T-helper 2 cell treated with Interferon-gamma antibody and Interleukin-4, amounts not matched to agents 100 ng/mL and 5 ng/mL, for 36 hours (primary cell): ENCODE results near the gene COL21A1. TPM values are rescaled to one million over a fixed set of nuclear protein-coding genes. Genes with fewer than 3 reads are reported as not detected.

ENCODE experiments used
- intact Hi-C: fragments of 100-400 bp; cut with micrococcal nuclease; formaldehyde crosslinking; loops from one replicate; pipeline ENCODE4 v1.15.1; 2023
- total RNA-seq: library from RNA; stranded (reverse); gene quantifications from 2 replicates; pipeline ENCODE4 v1.2.3, GENCODE V29; 2022

Gene COL21A1
- total RNA-seq, 1 donor from 2014 or later, result not detected

DNA sequence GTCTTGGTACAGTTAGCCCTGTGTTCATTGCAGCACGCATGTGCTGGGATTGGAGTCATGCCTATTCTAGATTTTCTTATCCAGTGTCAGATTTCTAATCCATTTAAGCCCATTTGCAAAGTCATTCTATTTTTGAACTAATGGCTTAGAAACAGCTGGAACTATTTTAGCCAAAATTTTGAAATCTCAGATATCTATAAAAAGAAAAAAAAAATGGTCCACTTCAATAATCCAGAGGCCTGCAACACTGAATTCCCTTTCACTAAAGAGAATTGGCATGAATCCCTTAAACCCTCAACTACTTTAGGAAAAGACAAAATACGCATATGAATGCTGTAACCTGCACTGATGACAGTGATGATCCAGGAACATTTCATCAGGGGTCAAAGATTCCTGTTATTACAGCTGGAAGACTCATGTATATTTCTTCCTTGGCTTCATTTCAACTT is 1.5 kb downstream of the COL21A1 start:
- intact Hi-C loops, result no loop called here

DNA sequence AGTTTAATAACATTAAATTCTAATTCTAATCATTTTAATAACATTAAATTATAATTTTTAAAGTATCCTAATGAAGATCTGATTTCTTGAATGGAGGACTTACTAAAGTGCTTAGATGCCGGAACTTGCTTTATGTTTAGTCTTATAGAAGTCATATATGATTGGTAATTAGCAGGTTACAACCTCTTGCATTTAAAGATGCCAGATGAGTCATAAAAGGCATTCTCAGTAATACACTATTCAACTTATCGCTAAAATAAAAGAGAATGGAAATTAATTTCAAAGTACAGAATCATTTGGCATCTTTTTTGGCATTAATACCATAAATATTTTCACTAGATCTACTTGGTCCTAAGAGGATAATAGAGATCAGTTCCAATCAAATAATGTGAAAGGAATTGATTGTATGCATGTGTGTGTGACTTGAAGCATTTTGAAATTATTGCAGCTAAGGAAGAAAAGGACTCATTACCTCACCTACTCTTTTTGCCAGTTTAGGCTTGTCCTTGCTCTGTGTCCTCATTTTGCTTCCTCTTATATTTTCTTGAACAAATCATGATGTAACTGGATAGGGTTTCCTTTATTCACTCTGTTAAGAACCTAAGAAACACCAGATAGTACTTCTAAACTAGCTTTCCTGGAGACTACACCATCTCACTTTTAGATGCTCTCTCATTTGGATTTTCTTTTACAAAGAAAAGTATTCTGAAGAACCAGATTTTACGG is 2.7 kb downstream of the COL21A1 start:
- intact Hi-C loops, result no loop called here

DNA sequence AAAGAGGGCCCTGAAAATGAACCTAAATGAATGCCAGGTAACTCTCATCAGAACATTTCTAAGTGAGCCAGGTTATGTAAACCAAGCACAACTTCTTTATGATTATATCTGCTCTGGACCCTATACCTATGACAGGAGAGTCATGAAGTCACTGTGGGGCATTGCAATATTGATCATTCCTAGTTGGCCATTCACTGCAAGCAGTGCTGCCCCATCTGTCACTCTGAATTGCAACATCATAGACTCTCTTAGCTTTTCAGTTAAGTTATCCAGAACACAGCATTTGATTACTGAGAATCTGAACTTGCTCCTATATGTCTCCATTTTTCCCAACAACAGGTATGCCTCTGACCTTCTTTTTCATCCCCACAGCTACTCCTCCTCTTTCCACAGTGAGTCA is 3.3 kb downstream of the COL21A1 start:
- intact Hi-C loops, result no loop called here

DNA sequence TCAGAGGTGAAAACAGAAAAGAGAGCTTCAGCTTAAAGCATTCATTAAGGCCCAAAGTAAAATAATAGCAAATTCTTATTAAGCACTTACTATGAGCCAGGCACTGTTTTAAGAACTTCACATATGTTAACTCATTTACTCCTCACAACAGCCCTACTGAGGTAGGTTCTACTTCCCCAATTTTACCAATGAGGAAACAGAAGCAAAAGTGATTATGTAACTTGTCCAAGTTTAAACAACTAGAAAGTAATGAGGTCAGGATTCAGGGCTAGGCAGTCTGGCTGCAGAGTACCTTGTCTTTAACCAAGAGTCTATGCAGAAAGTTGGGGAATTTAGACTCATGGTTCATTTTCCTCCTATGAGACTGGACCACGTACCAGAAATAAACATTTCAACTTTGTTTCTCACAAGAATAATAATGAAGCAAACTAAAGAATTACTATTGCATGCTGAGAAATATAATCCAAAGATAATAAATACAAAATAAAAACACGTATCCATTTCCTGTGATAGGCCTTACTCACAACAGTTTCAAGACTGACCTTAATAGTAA is 3.8 kb downstream of the COL21A1 start:
- intact Hi-C loops, result no loop called here

DNA sequence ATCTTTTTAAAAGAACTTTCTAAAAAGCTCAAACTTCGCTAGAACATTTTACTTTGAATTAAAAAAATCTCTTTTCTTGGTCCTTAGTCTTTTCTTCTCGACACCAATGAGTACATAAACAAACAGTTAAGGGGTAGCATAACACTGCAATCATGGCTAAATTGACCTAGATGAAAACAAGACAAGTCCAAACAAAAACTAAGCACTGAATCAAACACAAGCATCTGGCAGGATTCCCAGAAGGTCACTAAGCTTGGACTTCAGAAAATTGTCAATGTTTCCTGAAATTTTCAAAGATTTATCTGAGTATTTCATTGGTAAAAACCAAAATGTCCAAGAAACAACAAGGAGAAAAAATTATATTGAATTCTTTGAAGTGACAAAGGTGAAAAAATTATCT is 5.0 kb downstream of the COL21A1 start:
- intact Hi-C loops, result no loop called here

DNA sequence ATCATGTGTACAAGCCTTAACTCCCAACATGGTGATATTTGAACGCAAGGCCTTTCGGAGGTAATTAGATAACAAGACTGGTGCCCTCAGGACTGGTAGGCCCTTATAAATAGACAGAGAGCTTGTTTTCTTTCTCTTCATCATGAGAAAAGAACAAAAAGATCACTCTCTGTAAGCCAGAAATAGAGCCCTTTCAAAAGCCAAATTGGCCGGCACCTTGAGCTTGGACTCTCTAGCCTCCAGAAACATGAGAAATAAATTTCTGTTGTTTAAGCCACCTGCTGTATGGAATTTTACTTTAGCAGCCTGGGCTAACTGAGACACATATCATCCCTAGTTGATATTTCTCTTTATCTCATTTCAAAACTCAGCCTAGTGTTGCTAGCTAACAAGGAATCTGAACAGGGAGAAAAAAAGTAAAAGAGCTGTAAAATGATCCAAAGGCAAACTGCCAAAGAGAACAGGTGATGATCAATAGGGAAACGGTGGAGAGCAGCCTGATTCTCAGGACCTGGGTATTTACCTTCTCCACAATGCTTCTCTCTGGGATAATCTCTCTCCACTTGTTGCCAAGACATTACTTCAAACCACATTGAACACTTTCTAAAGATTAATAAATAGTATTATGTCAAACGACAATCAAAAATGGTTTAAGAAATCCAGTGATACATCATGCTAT is 6.1 kb downstream of the COL21A1 start:
- intact Hi-C loops, result no loop called here

DNA sequence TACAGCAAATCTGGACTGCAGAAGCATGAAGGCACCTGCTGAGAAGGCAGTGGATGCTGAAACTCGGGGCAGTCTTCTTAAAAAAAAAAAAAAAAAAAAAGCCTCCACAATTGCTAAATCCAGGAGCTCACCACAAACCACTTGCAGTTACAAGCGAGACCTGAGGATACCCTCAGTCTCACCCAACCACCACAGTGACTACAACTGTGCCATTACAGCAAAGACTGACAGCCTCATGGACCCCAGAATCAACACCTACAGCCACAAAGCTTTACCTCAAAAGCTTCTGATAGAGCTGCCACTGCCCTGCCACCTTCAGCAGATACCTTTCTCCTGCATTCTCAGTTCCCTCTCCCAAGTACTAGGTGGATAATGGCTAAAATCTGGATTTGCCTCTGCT is 9.0 kb downstream of the COL21A1 start:
- intact Hi-C loops, result no loop called here

DNA sequence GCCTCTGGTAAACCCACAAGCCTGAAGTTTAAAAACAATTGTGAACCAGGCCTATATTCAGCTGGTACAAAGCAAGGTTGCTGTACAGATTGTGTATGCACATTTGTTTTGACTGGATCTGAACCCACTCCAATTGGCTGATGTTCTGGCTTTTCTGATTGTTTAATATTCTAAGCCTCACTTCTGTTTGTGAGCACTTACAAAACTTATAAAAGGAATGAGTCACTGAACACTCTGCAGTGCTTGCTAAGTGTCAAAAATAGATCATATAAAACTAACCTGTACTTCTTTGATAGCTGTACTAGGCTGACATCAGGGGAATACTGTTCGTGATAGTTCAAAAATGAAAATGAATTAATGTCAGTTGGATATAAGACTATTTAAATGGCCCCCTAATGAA is 12.1 kb downstream of the COL21A1 start:
- intact Hi-C loops, result no loop called here

DNA sequence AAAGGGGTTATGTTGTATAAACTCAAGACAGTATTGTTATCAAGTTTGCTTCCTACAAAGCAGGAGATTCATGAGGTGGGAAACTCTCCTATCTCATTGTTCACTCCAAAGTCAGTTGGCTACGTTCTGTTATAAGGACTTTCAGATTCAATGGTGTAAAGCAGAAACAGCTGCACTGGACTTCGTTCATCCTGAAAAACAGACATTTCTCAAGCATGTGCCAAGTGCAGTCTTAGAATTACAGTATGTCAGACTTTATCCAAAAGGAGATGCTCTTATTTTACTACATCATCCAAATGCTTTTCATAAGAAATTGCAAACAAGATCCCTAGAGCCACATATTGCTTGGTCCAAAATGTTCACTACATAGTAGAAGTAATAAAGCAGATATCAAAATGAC is 14.9 kb downstream of the COL21A1 start:
- intact Hi-C loops, result no loop called here

DNA sequence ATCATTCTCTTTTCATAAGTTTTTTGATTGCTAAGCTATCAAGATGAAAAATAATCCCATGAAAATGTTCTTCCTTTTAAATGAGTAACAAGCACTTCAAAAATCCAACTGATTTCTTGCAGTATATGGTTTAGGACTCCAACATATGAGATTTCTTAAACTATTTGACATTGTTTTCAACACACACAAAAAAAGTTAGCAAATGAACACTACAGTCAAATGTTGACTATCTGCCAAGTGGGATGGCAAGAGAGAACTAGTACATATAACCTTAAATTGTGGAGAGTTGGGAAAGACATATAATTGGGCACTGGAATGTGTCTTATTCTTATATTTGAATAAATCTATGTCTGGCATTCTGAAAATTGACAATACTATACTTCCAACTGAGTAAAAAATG is 15.6 kb downstream of the COL21A1 start:
- intact Hi-C loops, result no loop called here

DNA sequence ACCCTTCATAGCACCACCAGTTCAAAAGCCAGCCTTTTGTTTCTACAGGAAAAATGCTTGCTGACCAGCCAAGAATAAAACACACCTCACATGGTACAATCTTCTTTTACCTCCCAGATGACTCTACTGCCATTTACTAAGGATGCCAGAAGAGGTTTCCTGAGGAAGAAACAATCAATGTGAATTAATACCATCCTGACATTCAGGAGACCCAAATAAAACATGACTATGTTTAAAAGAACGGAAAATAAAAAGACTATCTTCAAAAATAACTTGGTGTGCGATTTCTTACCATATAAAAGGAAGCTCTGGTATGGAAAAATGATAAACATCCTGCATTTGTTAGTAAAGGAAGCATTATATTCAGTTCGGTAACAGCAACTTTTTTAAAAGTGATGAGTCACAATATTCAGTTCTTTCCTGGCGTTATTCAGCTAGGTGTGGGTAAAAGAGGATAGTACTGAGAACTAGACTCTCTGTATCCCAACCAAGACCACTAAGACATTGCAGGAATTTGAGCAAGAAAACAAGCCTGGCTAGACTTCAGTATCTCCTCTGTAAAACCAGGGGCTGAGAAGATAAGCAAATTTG is 16.3 kb downstream of the COL21A1 start:
- intact Hi-C loops, result no loop called here

DNA sequence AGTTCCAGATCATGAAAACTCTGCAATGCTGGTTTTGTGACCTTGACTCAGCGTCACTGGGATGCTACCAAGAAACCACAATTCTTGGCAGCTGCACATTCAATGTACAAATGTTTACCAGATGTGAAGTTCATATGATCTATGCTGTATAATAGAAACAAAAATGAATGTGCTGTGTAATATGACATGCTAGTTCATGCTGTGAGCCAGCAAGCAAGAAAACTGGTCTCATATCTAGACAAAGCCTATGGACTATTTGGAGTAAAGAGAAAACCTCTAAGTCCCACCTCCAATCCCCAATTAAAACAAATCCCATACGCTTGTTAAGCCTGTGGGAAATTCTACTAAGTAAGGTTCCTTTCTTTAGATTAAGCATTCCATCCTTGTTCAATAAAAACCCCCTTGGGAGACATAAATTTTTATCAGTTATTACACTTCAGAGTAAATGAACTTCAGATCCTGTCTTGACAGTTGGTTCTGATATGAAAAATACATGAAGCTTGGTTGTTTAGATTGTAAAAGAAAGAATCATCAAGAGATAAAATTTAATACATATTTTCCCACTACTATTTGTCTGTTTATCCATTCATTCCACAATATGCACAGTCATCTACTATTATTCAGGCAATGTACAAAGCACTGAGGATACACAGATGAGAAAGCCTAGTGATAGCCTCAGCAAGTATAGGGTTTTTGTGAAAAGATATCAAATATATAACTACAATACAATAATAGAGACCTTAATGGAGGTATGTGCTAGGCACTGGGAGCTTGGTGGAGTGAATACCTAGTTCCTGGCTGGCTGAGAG is 20.1 kb downstream of the COL21A1 start:
- intact Hi-C loops, result no loop called here

DNA sequence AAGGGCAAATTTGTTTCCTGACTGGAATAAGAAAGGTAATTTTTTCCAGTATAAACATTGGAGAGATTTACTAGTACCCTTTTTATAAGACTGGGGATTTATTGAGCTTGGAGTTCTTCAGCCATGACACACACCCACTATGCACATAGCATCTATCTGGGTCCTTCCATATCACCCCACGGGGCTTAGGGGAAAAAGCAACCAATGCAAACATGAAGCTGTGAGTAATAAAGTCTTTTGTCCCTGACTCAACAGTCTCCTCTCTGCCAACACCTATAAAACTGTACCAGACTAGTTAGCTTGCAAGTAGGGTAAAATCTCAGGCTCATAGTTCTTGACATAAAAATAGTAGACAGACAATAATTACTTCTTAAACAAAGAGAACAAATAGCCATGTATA is 23.4 kb downstream of the COL21A1 start:
- intact Hi-C loops, result no loop called here

DNA sequence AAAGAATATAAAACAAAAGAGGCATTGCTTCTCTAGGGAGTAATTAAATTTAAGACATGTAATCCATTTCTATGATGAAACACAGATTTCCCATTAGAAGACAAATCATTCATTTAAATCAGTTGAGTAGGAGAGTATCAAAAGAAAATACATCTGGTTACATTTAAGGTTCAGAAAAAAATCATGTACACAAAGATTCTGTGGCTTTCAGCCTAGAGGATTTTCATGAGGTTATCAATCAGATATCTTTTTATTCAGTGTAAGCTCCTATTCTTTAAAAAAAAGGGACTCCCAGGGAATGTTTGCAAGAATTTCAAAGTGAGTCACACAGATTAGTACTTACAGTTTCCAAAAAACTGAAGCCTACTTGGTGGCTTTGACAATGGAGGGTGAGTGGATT is 24.9 kb downstream of the COL21A1 start:
- intact Hi-C loops, result no loop called here

DNA sequence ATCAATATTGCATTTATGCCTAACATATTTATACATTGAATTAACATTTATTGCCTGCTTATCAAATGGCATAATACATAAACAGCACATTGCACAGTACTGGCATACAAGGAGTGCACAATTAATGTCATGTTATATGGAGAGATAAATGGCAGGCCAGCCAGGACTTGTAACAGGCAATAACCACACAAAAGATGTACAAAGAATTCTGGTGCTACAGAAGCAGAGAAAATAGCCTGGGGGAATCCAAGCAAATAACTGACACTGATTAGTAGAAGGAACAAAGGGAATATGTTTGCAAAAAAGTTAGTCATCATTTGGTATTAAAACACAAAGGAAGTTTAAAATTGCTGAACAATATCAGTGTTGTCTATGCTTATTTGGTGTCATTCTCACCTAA is 27.3 kb downstream of the COL21A1 start:
- intact Hi-C loops, result no loop called here

DNA sequence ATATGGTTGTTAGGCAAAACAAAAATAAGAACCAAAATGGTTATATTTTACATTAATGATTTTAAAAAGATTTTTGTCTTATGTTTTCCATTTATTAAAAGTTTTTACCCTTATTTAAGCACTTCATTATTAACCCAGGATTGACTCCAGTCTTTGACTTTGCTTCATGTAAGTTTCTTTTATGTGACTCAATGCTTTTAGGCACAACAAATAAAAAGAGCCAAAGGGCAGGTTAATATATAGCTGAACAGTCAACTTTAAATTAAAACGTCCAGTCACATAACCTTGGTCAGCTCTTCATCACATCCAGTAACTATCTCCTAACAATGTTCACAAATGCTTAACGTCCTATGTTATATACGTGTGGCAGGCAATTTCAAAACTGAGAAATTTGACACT is 32.7 kb downstream of the COL21A1 start:
- intact Hi-C loops, result no loop called here

DNA sequence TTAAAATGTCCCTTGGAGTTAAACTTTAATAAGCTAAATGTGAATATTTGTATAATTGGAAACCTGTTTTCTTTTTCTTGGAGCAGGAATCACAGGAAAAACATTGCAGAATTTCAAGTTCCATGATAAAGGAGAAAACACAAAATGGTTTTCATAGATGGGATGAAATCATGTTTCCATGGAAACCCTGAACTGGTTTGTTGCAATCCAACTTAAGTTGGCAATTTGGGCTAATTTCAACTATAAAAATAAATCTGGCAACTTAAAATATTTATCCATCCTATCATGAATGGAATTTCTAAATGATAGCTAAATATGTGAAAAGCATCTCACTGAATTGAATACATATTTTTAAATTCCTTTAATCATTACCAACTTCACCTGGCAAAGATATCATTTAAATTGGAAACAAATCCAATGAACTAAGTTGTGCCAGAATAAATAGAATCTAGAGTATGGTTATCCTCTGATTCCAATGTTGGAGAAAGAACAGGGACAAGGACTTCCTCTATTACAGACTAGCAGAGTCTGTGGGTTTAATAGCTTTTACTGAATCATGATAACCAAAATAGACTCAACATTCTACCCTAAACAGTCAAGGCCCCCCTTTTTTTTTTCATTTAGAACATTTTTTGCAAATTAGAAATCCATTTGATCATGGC is 33.2 kb downstream of the COL21A1 start:
- intact Hi-C loops, result no loop called here

DNA sequence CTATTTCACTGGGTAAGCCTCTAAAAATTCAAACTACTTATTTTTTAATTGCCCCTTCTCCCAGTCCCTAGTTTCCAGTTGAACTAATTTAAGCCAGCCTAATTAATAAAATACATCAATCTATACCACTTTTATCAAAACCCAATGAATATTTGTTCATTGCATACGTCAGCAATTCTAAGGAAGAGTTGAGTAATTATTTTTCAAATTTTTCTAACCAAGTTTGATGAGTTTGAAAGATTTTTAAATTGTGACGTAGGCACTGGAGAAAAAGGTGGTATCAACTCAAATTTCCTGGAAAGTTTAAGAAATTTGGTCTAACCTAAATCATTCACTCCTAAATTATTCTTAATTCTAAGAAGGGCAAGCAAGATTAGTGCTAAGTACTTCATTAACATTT is 35.7 kb downstream of the COL21A1 start:
- intact Hi-C loops, result no loop called here

DNA sequence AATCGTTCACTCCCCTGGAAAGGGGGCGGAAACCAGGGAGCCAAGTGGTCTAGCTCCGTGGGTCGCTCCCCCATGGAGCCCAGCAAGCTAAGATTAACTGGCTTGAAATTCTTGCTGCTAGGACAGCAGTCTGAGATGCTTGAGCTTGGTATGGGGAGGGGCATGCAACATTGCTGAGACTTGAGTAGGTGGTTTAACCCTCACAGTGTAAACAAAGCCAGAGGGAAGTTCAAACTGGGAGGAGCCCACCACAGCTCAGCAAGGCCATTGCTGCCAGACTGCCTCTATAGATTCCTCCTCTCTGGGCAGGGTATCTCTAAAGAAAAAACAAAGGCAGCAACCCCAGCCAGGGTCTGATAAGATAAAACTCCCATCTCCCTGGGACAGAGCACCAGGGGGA is 43.2 kb downstream of the COL21A1 start:
- intact Hi-C loops, result no loop called here

DNA sequence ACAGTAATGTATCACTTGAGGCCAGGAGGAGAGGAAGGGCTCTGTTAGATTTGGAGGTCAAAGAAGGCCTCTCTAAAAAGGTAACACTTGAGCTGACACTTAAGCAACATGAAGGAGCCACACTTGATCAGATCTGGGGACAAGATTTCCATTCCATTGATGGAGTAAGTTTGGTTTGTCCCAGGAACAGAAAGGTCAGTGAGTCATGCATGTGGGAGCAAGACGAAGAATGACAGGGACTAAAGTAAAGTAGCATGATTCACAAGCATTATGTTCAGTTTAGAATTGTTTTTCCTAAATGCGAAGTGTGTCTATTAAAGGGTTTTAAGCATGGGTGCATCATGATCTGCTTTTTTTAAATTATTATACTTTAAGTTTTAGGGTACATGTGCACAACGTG is 47.4 kb downstream of the COL21A1 start:
- intact Hi-C loops, result no loop called here

DNA sequence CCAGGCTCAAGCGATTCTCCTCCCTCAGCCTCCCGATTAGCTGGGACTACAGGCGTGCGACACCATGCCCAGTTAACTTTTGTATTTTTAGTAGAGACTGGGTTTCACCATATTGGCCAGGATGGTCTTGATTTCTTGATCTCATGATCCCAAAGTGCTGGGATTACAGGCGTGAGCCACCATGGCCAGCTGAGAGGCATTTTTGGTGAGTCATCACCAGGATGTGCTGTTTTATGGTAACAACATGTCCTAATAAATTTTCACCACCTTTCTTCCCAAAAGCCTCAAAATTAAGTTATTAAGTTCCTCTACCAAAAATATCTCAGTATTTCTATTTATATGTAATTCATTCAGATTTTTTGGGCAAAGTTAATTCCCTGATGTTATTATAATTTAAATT is 53.5 kb downstream of the COL21A1 start:
- intact Hi-C loops, result no loop called here
